Stimulated activated naive CD8-positive, alpha-beta T cell treated with anti-CD3 and anti-CD28 coated beads, Interleukin-15, Interleukin-2, amounts not matched to agents 100 ng/mL and 50 ng/mL, for 24 hours (primary cell): Measurements from ENCODE around the gene SCAF8.
A peak's percentile ranks its signal among the peaks of the same experiment; 100 is the strongest.
"Not testable (repeated sequence)": the region's sequence is repeated elsewhere in the genome, so short reads cannot be mapped to it uniquely, and the experiment has no call there.

Source experiments
- H3K27ac Mint-ChIP-seq: one replicate; pipeline ENCODE4 v1.8.0; 2021; ENCODE audit warnings: mild to moderate bottlenecking, mixed read lengths
- H3K27me3 Mint-ChIP-seq: one replicate; pipeline ENCODE4 v1.8.0; 2021; ENCODE audit warnings: mixed read lengths
- H3K36me3 Mint-ChIP-seq: one replicate; pipeline ENCODE4 v1.8.0; 2021; ENCODE audit warnings: low read depth, mixed read lengths
- H3K4me1 Mint-ChIP-seq: one replicate; pipeline ENCODE4 v1.8.0; 2021; ENCODE audit warnings: low read depth, mixed read lengths
- H3K4me3 Mint-ChIP-seq: one replicate; pipeline ENCODE4 v1.8.0; 2021; ENCODE audit warnings: mild to moderate bottlenecking, mixed read lengths
- H3K9me3 Mint-ChIP-seq: one replicate; pipeline ENCODE4 v1.8.0; 2021; ENCODE audit warnings: mixed read lengths

SCAF8 gene

DNA sequence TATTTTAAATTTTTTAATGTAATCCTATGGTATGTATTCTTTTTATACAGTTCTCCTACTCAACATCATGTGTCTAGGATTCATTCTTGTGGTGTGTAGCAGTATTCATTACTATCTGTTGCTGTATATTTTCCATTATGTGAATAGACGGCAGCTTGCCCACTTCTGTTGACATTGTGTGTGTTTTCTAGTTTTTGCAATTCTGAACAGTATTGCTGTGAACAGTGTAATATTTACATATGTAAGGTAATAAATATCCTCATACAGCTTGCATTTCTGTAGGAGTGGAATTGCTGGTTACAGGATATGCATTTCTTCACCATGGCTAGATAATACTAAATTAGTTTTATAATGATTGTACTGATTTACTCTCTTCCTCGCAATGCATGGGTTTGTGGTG, 51.9 kb downstream of the SCAF8 start:
- peaks cover 47% of the 10 kb centered on the region for H3K36me3 Mint-ChIP-seq
- H3K4me3 Mint-ChIP-seq = no peak overlapping the region
- no peaks in the 10 kb centered on the region for H3K27me3 Mint-ChIP-seq
- peaks cover 30% of the 10 kb centered on the region for H3K4me1 Mint-ChIP-seq
- no peak overlapping the region for H3K27ac Mint-ChIP-seq
- H3K9me3 Mint-ChIP-seq = no peaks in the 10 kb centered on the region

DNA sequence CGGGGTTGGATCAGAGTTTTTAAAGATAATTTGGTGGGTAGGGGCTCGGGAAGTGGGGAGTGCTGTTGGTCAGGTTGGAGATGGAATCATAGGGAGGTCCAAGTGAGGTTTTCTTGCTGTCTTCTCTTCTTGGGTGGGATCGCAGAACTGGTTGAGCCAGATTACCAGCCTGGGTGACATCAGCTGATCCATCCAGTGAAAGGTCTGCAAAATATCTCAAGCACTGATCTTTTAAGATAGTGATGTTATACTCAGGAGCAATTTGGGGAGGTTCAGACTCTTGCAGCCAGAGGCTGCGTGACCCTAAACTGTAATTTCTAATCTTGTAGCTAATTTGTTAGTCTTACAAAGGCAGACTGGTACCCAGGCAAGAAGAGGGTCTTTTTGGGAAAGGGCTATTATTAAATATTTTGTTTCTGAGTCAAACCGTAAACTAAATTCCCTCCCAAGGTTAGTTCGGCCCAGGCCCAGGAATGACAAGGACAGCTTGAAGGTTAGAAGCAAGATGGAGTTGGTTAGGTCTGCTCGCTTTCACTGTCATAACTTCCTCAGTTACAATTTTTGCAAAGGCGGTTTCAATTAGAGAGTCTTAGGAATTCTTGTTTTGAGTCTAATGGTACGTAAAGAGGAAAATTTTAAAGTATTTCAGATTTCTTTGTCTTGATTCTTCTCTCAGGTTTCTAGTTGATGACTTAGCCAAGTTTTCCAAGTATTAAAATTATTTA, 53.1 kb downstream of the SCAF8 start:
- Mint-ChIP-seq H3K27ac (no peak overlapping the region), H3K4me1 (peaks cover 34% of the 10 kb centered on the region), H3K4me3 (no peak overlapping the region), H3K27me3 (no peaks in the 10 kb centered on the region), H3K9me3 (no peaks in the 10 kb centered on the region), H3K36me3 (peaks cover 46% of the 10 kb centered on the region)

- no peaks in the 10 kb centered on the region for H3K27me3 Mint-ChIP-seq
- peak overlapping the region; percentile 12 for H3K27ac Mint-ChIP-seq
- peaks cover 66% of the 10 kb centered on the region for H3K36me3 Mint-ChIP-seq
- H3K4me3 Mint-ChIP-seq = no peak overlapping the region
- H3K9me3 Mint-ChIP-seq = no peaks in the 10 kb centered on the region
- H3K4me1 Mint-ChIP-seq = peaks cover 23% of the 10 kb centered on the region
Measured at GRCh38 chr6:154791556-154792317, 58.5 kb downstream of the SCAF8 start.

DNA sequence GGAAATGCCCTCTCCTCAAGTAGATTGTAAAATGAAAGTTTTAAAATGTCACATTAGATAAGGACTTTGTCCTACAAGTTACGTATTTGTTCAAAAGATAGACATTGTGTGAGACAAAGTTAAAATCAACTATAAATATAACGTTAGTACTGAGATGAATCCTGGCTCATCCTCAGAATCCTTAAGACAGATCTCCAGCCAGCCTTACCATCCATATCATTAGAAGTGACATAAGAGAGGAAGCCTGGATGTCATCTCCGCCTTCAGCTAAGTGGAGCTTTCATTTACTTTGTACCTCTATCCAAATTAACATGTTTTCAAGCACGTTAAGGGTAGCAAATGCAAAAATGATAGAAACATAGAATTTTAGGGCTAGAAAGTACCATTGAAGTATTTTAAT, 59.1 kb downstream of the SCAF8 start:
- no peaks in the 10 kb centered on the region for H3K27me3 Mint-ChIP-seq
- no peaks in the 10 kb centered on the region for H3K9me3 Mint-ChIP-seq
- no peak overlapping the region for H3K27ac Mint-ChIP-seq
- peaks cover 66% of the 10 kb centered on the region for H3K36me3 Mint-ChIP-seq
- H3K4me3 Mint-ChIP-seq = no peak overlapping the region
- H3K4me1 Mint-ChIP-seq = peaks cover 23% of the 10 kb centered on the region

GRCh38 chr6:154792761-154793160, 59.5 kb downstream of the SCAF8 start:
- H3K27ac Mint-ChIP-seq = no peak overlapping the region
- no peaks in the 10 kb centered on the region for H3K9me3 Mint-ChIP-seq
- H3K36me3 Mint-ChIP-seq = peaks cover 68% of the 10 kb centered on the region
- no peak overlapping the region for H3K4me3 Mint-ChIP-seq
- H3K4me1 Mint-ChIP-seq = peaks cover 23% of the 10 kb centered on the region
- no peaks in the 10 kb centered on the region for H3K27me3 Mint-ChIP-seq

GRCh38 chr6:154796484-154796883, 63.3 kb downstream of the SCAF8 start:
- peaks cover 70% of the 10 kb centered on the region for H3K36me3 Mint-ChIP-seq
- no peaks in the 10 kb centered on the region for H3K9me3 Mint-ChIP-seq
- no peaks in the 10 kb centered on the region for H3K27me3 Mint-ChIP-seq
- H3K4me1 Mint-ChIP-seq = peaks cover 30% of the 10 kb centered on the region
- peak overlapping the region; percentile 78 for H3K27ac Mint-ChIP-seq
- no peak overlapping the region for H3K4me3 Mint-ChIP-seq

- Mint-ChIP-seq H3K9me3 (no peaks in the 10 kb centered on the region), H3K4me1 (peaks cover 19% of the 10 kb centered on the region), H3K27me3 (no peaks in the 10 kb centered on the region), H3K4me3 (no peak overlapping the region), H3K36me3 (peaks cover 61% of the 10 kb centered on the region), H3K27ac (no peak overlapping the region)
Measured at GRCh38 chr6:154797857-154798256, 64.6 kb downstream of the SCAF8 start.

- H3K27ac Mint-ChIP-seq = peak overlapping the region; percentile 80
Measured at GRCh38 chr6:154800338-154800737, 67.1 kb downstream of the SCAF8 start.

GRCh38 chr6:154805288-154805911, 72.2 kb downstream of the SCAF8 start:
- Mint-ChIP-seq H3K9me3 (no peaks in the 10 kb centered on the region), H3K4me1 (peaks cover 2% of the 10 kb centered on the region), H3K36me3 (peaks cover 63% of the 10 kb centered on the region), H3K27me3 (no peaks in the 10 kb centered on the region), H3K27ac (no peak overlapping the region), H3K4me3 (no peak overlapping the region)

More at GRCh38 chr6:154800338-154800737, 67.1 kb downstream of the SCAF8 start:
- peaks cover 19% of the 10 kb centered on the region for H3K4me1 Mint-ChIP-seq
- peaks cover 58% of the 10 kb centered on the region for H3K36me3 Mint-ChIP-seq
- no peaks in the 10 kb centered on the region for H3K9me3 Mint-ChIP-seq
- no peak overlapping the region for H3K4me3 Mint-ChIP-seq
- no peaks in the 10 kb centered on the region for H3K27me3 Mint-ChIP-seq

GRCh38 chr6:154806804-154807203, 73.6 kb downstream of the SCAF8 start:
- no peaks in the 10 kb centered on the region for H3K9me3 Mint-ChIP-seq

GRCh38 chr6:154811663-154812062, 78.4 kb downstream of the SCAF8 start:
- H3K4me1 Mint-ChIP-seq, H3K4me3 Mint-ChIP-seq, H3K9me3 Mint-ChIP-seq, H3K27me3 Mint-ChIP-seq, H3K27ac Mint-ChIP-seq: not testable (repeated sequence)
- peaks cover 77% of the 10 kb centered on the region for H3K36me3 Mint-ChIP-seq

More at GRCh38 chr6:154806804-154807203, 73.6 kb downstream of the SCAF8 start:
- Mint-ChIP-seq H3K27ac (peak overlapping the region; percentile 1), H3K27me3 (no peaks in the 10 kb centered on the region), H3K4me3 (no peak overlapping the region), H3K36me3 (peaks cover 69% of the 10 kb centered on the region), H3K4me1 (no peaks in the 10 kb centered on the region)

GRCh38 chr6:154814063-154814462, 80.8 kb downstream of the SCAF8 start:
- H3K36me3 Mint-ChIP-seq = peaks cover 77% of the 10 kb centered on the region

GRCh38 chr6:154815938-154816820, 83.0 kb downstream of the SCAF8 start:
- no peaks in the 10 kb centered on the region for H3K9me3 Mint-ChIP-seq
- H3K4me1 Mint-ChIP-seq = peaks cover 5% of the 10 kb centered on the region
- no peak overlapping the region for H3K4me3 Mint-ChIP-seq
- peak overlapping the region; percentile 5 for H3K27ac Mint-ChIP-seq
- peaks cover 72% of the 10 kb centered on the region for H3K36me3 Mint-ChIP-seq
- no peaks in the 10 kb centered on the region for H3K27me3 Mint-ChIP-seq

More at GRCh38 chr6:154814063-154814462, 80.8 kb downstream of the SCAF8 start:
- H3K4me3 Mint-ChIP-seq = no peak overlapping the region
- H3K9me3 Mint-ChIP-seq = no peaks in the 10 kb centered on the region
- peaks cover 5% of the 10 kb centered on the region for H3K4me1 Mint-ChIP-seq
- H3K27ac Mint-ChIP-seq = no peak overlapping the region
- H3K27me3 Mint-ChIP-seq = no peaks in the 10 kb centered on the region

DNA sequence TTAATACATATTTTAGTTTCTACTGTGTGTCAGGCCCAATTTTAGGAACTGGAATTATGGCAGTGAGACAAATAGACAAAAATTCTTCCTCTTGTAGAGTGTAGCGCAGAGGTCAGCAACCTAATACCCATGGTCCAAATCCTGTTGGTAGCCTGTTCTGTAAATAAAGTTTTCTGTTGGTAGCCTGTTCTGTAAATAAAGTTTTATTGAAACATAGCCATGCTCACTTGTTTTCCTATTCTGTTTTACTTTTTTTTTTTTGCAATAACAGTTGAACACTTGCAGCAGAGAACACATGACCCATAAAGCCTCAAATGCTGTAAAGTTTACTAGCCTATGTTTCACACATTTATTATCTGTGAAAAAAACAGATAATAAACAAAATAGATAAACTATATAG, 87.9 kb downstream of the SCAF8 start:
- Mint-ChIP-seq H3K9me3 (no peaks in the 10 kb centered on the region), H3K4me3 (no peak overlapping the region), H3K27ac (no peak overlapping the region), H3K4me1 (no peaks in the 10 kb centered on the region), H3K36me3 (peaks cover 67% of the 10 kb centered on the region), H3K27me3 (no peaks in the 10 kb centered on the region)
